ENCODE results near the gene NMU.
"Not testable (repeated sequence)": the region's sequence is repeated elsewhere in the genome, so short reads cannot be mapped to it uniquely, and the experiment has no call there.

The NMU gene

DNA sequence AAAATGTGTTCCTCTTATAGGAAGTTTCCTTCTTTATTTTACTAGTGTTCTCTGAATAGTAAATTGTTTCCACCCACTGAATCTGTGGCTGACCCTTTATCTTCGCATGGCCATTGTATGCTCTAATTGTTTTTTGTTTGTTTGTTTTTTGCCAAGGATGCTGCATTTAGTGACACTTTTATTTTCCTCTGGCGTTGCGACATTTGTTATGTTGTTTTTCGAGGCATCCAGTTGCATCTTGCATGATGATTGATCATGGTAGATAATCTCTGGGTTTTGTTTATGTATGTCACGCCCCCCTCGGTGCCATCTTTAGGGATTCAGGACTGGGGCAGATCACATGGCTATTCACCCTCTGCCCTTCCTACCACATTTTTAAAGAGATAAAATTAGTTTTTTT is 2.2 kb downstream of the NMU start:
- TF ChIP-seq, protein P1, sequence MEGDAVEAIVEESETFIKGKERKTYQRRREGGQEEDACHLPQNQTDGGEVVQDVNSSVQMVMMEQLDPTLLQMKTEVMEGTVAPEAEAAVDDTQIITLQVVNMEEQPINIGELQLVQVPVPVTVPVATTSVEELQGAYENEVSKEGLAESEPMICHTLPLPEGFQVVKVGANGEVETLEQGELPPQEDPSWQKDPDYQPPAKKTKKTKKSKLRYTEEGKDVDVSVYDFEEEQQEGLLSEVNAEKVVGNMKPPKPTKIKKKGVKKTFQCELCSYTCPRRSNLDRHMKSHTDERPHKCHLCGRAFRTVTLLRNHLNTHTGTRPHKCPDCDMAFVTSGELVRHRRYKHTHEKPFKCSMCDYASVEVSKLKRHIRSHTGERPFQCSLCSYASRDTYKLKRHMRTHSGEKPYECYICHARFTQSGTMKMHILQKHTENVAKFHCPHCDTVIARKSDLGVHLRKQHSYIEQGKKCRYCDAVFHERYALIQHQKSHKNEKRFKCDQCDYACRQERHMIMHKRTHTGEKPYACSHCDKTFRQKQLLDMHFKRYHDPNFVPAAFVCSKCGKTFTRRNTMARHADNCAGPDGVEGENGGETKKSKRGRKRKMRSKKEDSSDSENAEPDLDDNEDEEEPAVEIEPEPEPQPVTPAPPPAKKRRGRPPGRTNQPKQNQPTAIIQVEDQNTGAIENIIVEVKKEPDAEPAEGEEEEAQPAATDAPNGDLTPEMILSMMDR (IDR thresholded peaks at IDR 0.05): no peak
- H3K4me1 ChIP-seq: no peaks in the 10 kb centered on the region
- no peak overlapping the region for H3K4me2 ChIP-seq (ENCODE audit: low read length)
- no peak overlapping the region for H3K27ac ChIP-seq
- H3K27me3 ChIP-seq (ENCODE audit: control insufficient read depth, insufficient read depth, low read length): no peaks in the 10 kb centered on the region
- no peaks in the 10 kb centered on the region for H3K36me3 ChIP-seq (ENCODE audit: control insufficient read depth, insufficient read depth, low read length)
- no peaks in the 10 kb centered on the region for H3K79me2 ChIP-seq
- no peak overlapping the region for H2AFZ ChIP-seq
- no peak overlapping the region for H3K4me3 ChIP-seq (ENCODE audit: low read depth, low read length)
- H3K9ac ChIP-seq: no peak overlapping the region
- H3K9me3 ChIP-seq (ENCODE audit: control insufficient read depth, low read length): no peaks in the 10 kb centered on the region

GRCh38 chr4:55625835-55626234 is 10.3 kb downstream of the NMU start:
- H3K4me1 ChIP-seq: no peaks in the 10 kb centered on the region
- TF ChIP-seq, protein P1 (IDR thresholded peaks at IDR 0.05): no peak
- no peak overlapping the region for H3K4me2 ChIP-seq (ENCODE audit: low read length)
- no peak overlapping the region for H2AFZ ChIP-seq
- H3K27me3 ChIP-seq (ENCODE audit: control insufficient read depth, insufficient read depth, low read length): no peaks in the 10 kb centered on the region
- H3K4me3 ChIP-seq (ENCODE audit: low read depth, low read length): no peak overlapping the region
- no peaks in the 10 kb centered on the region for H3K79me2 ChIP-seq
- H3K27ac ChIP-seq: no peak overlapping the region
- no peaks in the 10 kb centered on the region for H3K36me3 ChIP-seq (ENCODE audit: control insufficient read depth, insufficient read depth, low read length)
- no peaks in the 10 kb centered on the region for H3K9me3 ChIP-seq (ENCODE audit: control insufficient read depth, low read length)
- H3K9ac ChIP-seq: no peak overlapping the region

DNA sequence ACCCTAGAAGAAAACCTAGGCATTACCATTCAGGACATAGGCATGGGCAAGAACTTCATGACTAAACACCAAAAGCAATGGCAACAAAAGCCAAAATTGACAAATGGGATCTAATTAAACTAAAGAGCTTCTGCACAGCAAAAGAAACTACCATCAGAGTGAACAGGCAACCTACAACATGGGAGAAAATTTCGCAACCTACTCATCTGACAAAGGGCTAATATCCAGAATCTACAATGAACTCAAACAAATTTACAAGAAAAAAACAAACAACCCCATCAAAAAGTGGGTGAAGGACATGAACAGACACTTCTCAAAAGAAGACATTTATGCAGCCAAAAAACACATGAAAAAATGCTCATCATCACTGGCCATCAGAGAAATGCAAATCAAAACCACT is 12.0 kb downstream of the NMU start:
- not testable (repeated sequence) for H3K4me2 ChIP-seq (ENCODE audit: low read length); H3K9me3 ChIP-seq (ENCODE audit: control insufficient read depth, low read length); H3K4me3 ChIP-seq (ENCODE audit: low read depth, low read length)

GRCh38 chr4:55618546-55619143 is 17.5 kb downstream of the NMU start:
- no peaks in the 10 kb centered on the region for H3K27me3 ChIP-seq (ENCODE audit: control insufficient read depth, insufficient read depth, low read length)
- H3K27ac ChIP-seq: no peak overlapping the region

More for the DNA sequence above, 12.0 kb downstream of the NMU start:
- H3K27me3 ChIP-seq (ENCODE audit: control insufficient read depth, insufficient read depth, low read length); H3K79me2 ChIP-seq; H3K36me3 ChIP-seq (ENCODE audit: control insufficient read depth, insufficient read depth, low read length); H3K9ac ChIP-seq; H2AFZ ChIP-seq; H3K27ac ChIP-seq; H3K4me1 ChIP-seq: not testable (repeated sequence)

DNA sequence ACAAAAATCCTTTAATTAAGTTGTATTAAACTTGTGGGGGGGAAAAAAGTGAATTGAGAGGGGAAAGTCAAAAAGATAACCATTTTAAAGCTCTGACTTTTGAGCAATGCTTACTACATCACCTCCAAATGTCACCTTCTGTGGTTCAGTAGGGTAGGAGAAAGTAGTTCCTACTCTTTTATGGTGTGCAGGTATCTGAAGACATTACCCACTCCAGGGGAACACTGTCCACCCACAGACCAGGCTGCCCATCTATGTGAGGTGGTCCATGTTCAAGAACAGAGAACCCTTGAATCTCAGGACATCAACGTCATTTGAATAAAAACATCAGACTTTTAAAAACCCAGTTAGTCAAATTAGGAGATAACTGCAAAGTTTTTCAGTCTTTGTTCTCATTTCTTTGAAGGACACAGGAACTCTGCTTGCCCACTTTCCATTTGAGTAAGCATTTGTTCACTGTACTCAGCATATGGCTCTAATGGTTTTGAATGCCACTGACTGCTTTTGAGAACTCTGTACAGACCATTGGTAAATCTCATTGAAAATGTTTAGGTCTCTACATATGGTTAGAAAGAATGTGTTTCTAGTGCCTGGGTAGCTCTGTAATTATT is 18.4 kb downstream of the NMU start:
- Histone ChIP-seq H2AFZ (no peak overlapping the region), H3K4me3 (ENCODE audit: low read depth, low read length) (no peak overlapping the region), H3K79me2 (no peaks in the 10 kb centered on the region), H3K4me1 (no peaks in the 10 kb centered on the region), H3K27ac (no peak overlapping the region), H3K27me3 (ENCODE audit: control insufficient read depth, insufficient read depth, low read length) (no peaks in the 10 kb centered on the region), H3K36me3 (ENCODE audit: control insufficient read depth, insufficient read depth, low read length) (no peaks in the 10 kb centered on the region), H3K9ac (no peak overlapping the region), H3K4me2 (ENCODE audit: low read length) (no peak overlapping the region), H3K9me3 (ENCODE audit: control insufficient read depth, low read length) (no peaks in the 10 kb centered on the region)
- TF ChIP-seq, protein P1 (IDR thresholded peaks at IDR 0.05): no peak

More at GRCh38 chr4:55618546-55619143, 17.5 kb downstream of the NMU start:
- Histone ChIP-seq H3K9ac (no peak overlapping the region), H3K9me3 (ENCODE audit: control insufficient read depth, low read length) (no peaks in the 10 kb centered on the region), H2AFZ (no peak overlapping the region), H3K79me2 (no peaks in the 10 kb centered on the region), H3K4me2 (ENCODE audit: low read length) (no peak overlapping the region), H3K4me1 (no peaks in the 10 kb centered on the region), H3K36me3 (ENCODE audit: control insufficient read depth, insufficient read depth, low read length) (no peaks in the 10 kb centered on the region), H3K4me3 (ENCODE audit: low read depth, low read length) (no peak overlapping the region)
- TF ChIP-seq, protein P1 (IDR thresholded peaks at IDR 0.05): no peak

Data from parathyroid adenoma (tissue), 2 donors.